ENCODE data around the gene SLC11A1.

- TF ChIP-seq, protein P1, sequence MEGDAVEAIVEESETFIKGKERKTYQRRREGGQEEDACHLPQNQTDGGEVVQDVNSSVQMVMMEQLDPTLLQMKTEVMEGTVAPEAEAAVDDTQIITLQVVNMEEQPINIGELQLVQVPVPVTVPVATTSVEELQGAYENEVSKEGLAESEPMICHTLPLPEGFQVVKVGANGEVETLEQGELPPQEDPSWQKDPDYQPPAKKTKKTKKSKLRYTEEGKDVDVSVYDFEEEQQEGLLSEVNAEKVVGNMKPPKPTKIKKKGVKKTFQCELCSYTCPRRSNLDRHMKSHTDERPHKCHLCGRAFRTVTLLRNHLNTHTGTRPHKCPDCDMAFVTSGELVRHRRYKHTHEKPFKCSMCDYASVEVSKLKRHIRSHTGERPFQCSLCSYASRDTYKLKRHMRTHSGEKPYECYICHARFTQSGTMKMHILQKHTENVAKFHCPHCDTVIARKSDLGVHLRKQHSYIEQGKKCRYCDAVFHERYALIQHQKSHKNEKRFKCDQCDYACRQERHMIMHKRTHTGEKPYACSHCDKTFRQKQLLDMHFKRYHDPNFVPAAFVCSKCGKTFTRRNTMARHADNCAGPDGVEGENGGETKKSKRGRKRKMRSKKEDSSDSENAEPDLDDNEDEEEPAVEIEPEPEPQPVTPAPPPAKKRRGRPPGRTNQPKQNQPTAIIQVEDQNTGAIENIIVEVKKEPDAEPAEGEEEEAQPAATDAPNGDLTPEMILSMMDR (optimal IDR thresholded peaks at IDR 0.05 in 1 of 3, IDR thresholded peaks at IDR 0.05 in 1 of 3, conservative IDR thresholded peaks at IDR 0.05 in 1 of 3; ENCODE audit: extremely low read depth in 1 of 3, insufficient read depth in 2 of 3, low read length in 3 of 3): no peak
- no peak for TF ChIP-seq EZH2 (IDR thresholded peaks at IDR 0.05; ENCODE audit: low read length)
Observed at GRCh38 chr2:218342837-218343236, 39.2 kb upstream of the SLC11A1 start.

All from keratinocyte (primary cell).